ENCODE results near the gene KASH5.
A peak's percentile ranks its signal among the peaks of the same experiment; 100 is the strongest.

KASH5 gene

DNA sequence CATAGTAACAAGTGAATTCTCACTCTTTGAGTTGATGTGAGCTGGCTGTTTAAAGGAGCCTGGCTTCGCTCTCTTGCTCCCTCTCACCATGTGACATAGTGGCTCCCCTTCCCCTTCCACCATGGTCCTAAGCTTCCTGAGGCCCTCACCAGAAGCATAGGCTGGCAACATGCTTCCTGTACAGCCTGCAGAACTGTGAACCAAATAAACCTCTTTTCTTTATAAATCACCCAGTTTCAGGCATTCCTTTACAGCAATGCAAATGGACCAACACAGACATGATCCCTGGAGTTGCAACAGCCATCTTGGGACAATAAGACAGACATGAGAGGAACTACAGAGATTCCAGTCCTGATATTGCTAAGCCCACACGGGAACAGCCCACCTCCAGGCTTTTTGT is 38.5 kb upstream of the KASH5 start:
- POLR2A ChIA-PET = interaction anchor here (0.6 kb wide), 1 partner anchor 136 kb away, joined by 4 read pairs; no protein-coding TSS in a partner anchor
- Histone ChIP-seq H3K27ac (ENCODE audit: extremely low read depth, low read depth, low read length) (no peak overlapping the region), H3K4me1 (ENCODE audit: control insufficient read depth, insufficient read depth, low read length) (no peaks in the 10 kb centered on the region), H3K36me3 (ENCODE audit: control insufficient read depth in 2 of 2, insufficient read depth in 1 of 2, low read length in 2 of 2) (peaks cover 54 to 80% of the 10 kb centered on the region in 2 experiments), H3K9me3 (ENCODE audit: control insufficient read depth, insufficient read depth, low read depth, low read length) (no peaks in the 10 kb centered on the region), H3K4me3 (ENCODE audit: low read depth, low read length) (no peak overlapping the region)
- no peak for TF ChIP-seq ZFP3 (tag by site-specific recombination; IDR thresholded peaks at IDR 0.05; ENCODE audit: low read depth)
- no peak for TF ChIP-seq TCF7L2 (IDR thresholded peaks at IDR 0.05; ENCODE audit: borderline replicate concordance, low read depth, low read length)
- TF ChIP-seq OSR2 (tag by site-specific recombination; IDR thresholded peaks at IDR 0.05) = no peak
- TF ChIP-seq ZSCAN16 (tag by site-specific recombination; IDR thresholded peaks at IDR 0.05) = no peak
- TF ChIP-seq ZNF449 (tag by site-specific recombination; IDR thresholded peaks at IDR 0.05) = no peak
- TF ChIP-seq, protein P1, sequence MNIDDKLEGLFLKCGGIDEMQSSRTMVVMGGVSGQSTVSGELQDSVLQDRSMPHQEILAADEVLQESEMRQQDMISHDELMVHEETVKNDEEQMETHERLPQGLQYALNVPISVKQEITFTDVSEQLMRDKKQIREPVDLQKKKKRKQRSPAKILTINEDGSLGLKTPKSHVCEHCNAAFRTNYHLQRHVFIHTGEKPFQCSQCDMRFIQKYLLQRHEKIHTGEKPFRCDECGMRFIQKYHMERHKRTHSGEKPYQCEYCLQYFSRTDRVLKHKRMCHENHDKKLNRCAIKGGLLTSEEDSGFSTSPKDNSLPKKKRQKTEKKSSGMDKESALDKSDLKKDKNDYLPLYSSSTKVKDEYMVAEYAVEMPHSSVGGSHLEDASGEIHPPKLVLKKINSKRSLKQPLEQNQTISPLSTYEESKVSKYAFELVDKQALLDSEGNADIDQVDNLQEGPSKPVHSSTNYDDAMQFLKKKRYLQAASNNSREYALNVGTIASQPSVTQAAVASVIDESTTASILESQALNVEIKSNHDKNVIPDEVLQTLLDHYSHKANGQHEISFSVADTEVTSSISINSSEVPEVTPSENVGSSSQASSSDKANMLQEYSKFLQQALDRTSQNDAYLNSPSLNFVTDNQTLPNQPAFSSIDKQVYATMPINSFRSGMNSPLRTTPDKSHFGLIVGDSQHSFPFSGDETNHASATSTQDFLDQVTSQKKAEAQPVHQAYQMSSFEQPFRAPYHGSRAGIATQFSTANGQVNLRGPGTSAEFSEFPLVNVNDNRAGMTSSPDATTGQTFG (tag by site-specific recombination; IDR thresholded peaks at IDR 0.05; ENCODE audit: borderline replicate concordance) = no peak
- TF ChIP-seq ZNF26 (tag by site-specific recombination; IDR thresholded peaks at IDR 0.05) = no peak
- TF ChIP-seq KLF10 (tag by site-specific recombination; IDR thresholded peaks at IDR 0.05) = no peak
- TF ChIP-seq, protein P2, sequence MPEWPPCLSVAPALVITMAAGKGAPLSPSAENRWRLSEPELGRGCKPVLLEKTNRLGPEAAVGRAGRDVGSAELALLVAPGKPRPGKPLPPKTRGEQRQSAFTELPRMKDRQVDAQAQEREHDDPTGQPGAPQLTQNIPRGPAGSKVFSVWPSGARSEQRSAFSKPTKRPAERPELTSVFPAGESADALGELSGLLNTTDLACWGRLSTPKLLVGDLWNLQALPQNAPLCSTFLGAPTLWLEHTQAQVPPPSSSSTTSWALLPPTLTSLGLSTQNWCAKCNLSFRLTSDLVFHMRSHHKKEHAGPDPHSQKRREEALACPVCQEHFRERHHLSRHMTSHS (tag by site-specific recombination; IDR thresholded peaks at IDR 0.05) = no peak
- TF ChIP-seq ZNF692 (tag by site-specific recombination; IDR thresholded peaks at IDR 0.05) = no peak
- TF ChIP-seq ATF2 (tag by site-specific recombination; IDR thresholded peaks at IDR 0.05; ENCODE audit: low read depth) = no peak
- TF ChIP-seq WT1 (tag by site-specific recombination; IDR thresholded peaks at IDR 0.05) = no peak
- no peak for TF ChIP-seq HOXC10 (CRISPR knock-in tag; IDR thresholded peaks at IDR 0.05)
- CTCF ChIA-PET = interaction anchor here (0.6 to 1.1 kb wide), 4 partner anchors 22 to 35 kb away, joined by 3 to 5 read pairs (median 3); no protein-coding TSS in a partner anchor

DNA sequence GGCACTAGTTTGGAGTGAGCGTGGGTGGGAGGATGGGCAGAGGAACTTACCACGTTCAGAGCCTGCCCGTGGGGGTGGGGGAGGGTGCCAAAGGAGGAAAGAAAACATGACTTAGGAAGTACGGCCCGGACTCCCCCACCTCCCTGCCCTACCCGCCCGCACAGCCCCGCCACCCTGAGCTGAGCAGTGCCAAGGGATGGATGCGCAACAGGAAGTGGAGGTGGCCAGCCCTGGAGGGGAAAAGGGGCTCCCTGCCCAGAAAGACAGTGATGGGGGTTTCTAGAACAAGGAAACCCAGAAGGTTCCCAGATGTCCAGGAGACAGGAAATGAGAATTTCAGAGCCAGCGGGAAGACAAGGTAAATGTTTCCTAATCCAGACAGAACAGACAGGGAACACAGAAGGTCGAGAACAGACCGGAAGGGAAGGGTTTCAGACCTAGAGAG is 32.1 kb upstream of the KASH5 start:
- POLR2A ChIA-PET = no interaction called here
- TF ChIP-seq ZFHX2 (tag by site-specific recombination; conservative IDR thresholded peaks at IDR 0.05) (peak; percentile 53), EGR2 (tag by site-specific recombination; IDR thresholded peaks at IDR 0.05; ENCODE audit: low read depth) (peak; percentile 15; the same call in 1 of the 2 replicates), ZNF174 (tag by site-specific recombination; IDR thresholded peaks at IDR 0.05) (no peak), BCL11B (tag by site-specific recombination; IDR thresholded peaks at IDR 0.05; ENCODE audit: low read depth) (no peak)
- Histone ChIP-seq H3K4me3 (ENCODE audit: low read depth, low read length) (no peak overlapping the region), H3K9me3 (ENCODE audit: control insufficient read depth, insufficient read depth, low read depth, low read length) (no peaks in the 10 kb centered on the region), H3K27ac (ENCODE audit: extremely low read depth, low read depth, low read length) (no peak overlapping the region), H3K36me3 (ENCODE audit: control insufficient read depth in 2 of 2, insufficient read depth in 1 of 2, low read length in 2 of 2) (peaks cover 50 to 58% of the 10 kb centered on the region in 2 experiments), H3K4me1 (ENCODE audit: control insufficient read depth, insufficient read depth, low read length) (no peaks in the 10 kb centered on the region; the same call in 1 of the 2 replicates)
- CTCF ChIA-PET = no interaction called here

Data from HEK293 (cell line).